Activated T-cell treated with anti-CD3 and anti-CD28 coated beads, Interleukin-2, amount 50 U/mL, for 24 hours (primary cell): ENCODE data around the gene RBCK1.
A peak's percentile ranks its signal among the peaks of the same experiment; 100 is the strongest.
"Not testable (repeated sequence)": the region's sequence is repeated elsewhere in the genome, so short reads cannot be mapped to it uniquely, and the experiment has no call there.

Source experiments
- DNase-seq: peaks from one replicate; pipeline ENCODE4 v3.0.0-alpha.2; 2020
- H3K27ac Mint-ChIP-seq: 2 replicates; pipeline ENCODE4 v1.8.0; 2020; ENCODE audit warnings: mild to moderate bottlenecking, mixed read lengths
- H3K27me3 Mint-ChIP-seq: 2 replicates; pipeline ENCODE4 v1.8.0; 2020; ENCODE audit warnings: mixed read lengths
- H3K36me3 Mint-ChIP-seq: 2 replicates; pipeline ENCODE4 v1.8.0; 2020; ENCODE audit warnings: low read depth, mixed read lengths
- H3K4me1 Mint-ChIP-seq: 2 replicates; pipeline ENCODE4 v1.8.0; 2020; ENCODE audit warnings: low read depth, mixed read lengths
- H3K4me3 Mint-ChIP-seq: 2 replicates; pipeline ENCODE4 v1.8.0; 2020; ENCODE audit warnings: mild to moderate bottlenecking, moderate library complexity, mixed read lengths
- H3K9me3 Mint-ChIP-seq: 2 replicates; pipeline ENCODE4 v1.8.0; 2020; ENCODE audit warnings: mixed read lengths

RBCK1 gene

GRCh38 chr20:440636-441035 lies 32.5 kb downstream of the RBCK1 start:
- no peak overlapping the region for H3K27ac Mint-ChIP-seq
- no peak for DNase-seq
- no peaks in the 10 kb centered on the region for H3K27me3 Mint-ChIP-seq
- H3K9me3 Mint-ChIP-seq, result no peaks in the 10 kb centered on the region
- peaks cover 52% of the 10 kb centered on the region for H3K4me1 Mint-ChIP-seq
- no peak overlapping the region for H3K4me3 Mint-ChIP-seq
- H3K36me3 Mint-ChIP-seq, result peaks cover 98% of the 10 kb centered on the region

DNA sequence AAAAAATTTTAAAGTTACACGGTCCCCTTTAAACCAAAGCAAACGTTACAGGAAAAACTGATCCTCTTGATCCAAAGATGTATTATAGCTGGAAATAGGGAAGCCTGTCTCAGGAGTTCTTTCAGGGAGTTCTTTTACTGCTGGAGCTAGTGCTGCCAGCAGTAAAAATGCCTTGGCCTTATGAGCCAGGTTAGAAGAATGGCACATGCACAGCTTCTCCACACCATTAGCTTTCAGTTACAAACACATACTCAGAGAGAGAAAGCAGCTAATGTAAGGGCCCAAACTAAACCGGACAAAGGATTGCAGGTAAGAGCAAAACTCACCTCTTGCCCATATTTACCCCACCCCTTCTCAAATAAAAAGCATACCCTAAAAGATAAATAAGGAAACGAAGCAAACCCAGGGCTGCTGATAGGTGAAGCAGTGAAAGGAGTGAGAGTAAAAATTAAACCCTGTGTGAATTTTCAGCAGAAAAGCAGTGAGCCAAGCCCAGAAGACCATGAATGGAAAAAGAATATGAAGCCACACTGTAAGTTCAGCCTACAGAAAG lies 35.2 kb downstream of the RBCK1 start:
- Mint-ChIP-seq H3K36me3 (peaks cover 91% of the 10 kb centered on the region), H3K4me1 (peaks cover 43% of the 10 kb centered on the region), H3K4me3 (no peak overlapping the region), H3K27ac (no peak overlapping the region), H3K27me3 (no peaks in the 10 kb centered on the region), H3K9me3 (no peaks in the 10 kb centered on the region)
- no peak for DNase-seq

- Mint-ChIP-seq H3K4me1 (peaks cover 35% of the 10 kb centered on the region), H3K4me3 (no peak overlapping the region), H3K36me3 (peaks cover 83% of the 10 kb centered on the region), H3K27me3 (no peaks in the 10 kb centered on the region), H3K27ac (no peak overlapping the region), H3K9me3 (no peaks in the 10 kb centered on the region)
- DNase-seq, result no peak
Observed at GRCh38 chr20:444117-444516, 36.0 kb downstream of the RBCK1 start.

DNA sequence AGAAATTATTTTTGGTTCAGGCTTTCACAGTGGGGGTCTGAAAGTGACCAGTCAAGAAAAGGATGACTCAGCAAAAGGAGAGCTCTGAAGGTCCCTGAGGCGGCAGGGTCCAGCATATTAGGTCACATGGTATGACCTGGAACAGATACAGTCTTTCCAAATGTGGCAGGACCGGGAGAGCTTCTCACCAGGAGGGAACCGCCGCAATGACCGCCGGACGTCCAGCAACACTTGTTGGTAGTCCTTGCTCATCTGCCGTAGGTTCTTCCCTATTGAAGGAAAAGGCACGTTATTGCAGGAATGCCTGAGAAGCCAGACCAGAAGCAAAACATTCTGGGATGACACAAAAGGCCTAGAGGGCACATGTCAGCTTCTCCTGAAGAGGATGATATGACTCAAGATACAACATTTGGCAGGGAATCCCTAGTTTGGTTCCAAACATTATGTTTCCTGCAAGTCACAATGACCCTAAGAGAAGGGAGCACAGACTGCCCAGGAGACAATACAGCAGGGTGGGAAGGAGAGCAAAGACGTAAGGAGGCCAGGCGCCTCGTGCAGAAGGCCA lies 36.8 kb downstream of the RBCK1 start:
- Mint-ChIP-seq H3K36me3 (peaks cover 80% of the 10 kb centered on the region), H3K27me3 (no peaks in the 10 kb centered on the region), H3K9me3 (no peaks in the 10 kb centered on the region), H3K27ac (peak overlapping the region; percentile 26), H3K4me3 (no peak overlapping the region), H3K4me1 (peaks cover 32% of the 10 kb centered on the region)
- DNase-seq, result no peak

DNA sequence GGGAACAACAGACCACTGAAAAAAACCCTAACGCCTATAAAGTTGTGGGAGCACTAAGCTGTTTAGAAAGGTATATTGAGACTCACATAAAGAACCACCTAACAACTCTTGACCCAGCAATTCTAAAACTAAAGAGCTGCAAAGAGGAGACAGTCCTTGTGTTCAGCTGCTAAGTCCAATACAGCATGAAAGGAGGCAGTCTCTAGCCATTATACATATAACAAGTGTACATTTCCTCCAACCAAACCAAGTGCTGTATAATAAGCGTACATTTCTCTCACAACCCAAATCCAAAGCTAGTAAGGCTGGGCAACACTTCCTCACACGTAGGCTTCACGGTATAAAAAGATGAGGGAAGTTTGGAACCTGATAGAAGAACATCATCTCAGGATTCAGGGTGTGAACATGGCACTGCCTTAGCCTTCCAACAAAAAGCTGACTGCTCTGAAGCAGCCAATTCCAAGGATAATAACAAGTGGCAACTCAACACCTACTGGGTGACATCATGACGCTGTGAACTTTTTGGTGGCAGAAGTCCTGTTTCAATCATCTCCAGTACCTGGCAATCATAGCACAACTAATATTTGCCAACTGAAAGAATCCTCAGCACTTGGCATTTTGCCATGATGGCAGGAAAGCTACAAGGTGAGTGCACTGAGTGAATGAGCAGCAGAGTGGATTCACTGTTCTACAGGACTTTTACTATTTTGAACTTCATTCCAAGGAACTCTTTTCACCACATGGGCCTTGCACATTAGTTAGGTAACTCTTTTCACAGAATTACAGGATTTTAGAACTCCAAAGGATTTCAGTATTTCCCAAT lies 37.6 kb downstream of the RBCK1 start:
- Mint-ChIP-seq H3K27ac (peak overlapping the region; percentile 26), H3K4me3 (no peak overlapping the region), H3K9me3 (no peaks in the 10 kb centered on the region)

GRCh38 chr20:452021-452420 lies 43.9 kb downstream of the RBCK1 start:
- H3K9me3 Mint-ChIP-seq, H3K27me3 Mint-ChIP-seq, H3K27ac Mint-ChIP-seq, H3K4me3 Mint-ChIP-seq, DNase-seq: not testable (repeated sequence)
- H3K36me3 Mint-ChIP-seq, result peaks cover 37% of the 10 kb centered on the region
- H3K4me1 Mint-ChIP-seq, result peaks cover 33% of the 10 kb centered on the region

More for the DNA sequence above, 37.6 kb downstream of the RBCK1 start:
- Mint-ChIP-seq H3K36me3 (peaks cover 74% of the 10 kb centered on the region), H3K27me3 (no peaks in the 10 kb centered on the region), H3K4me1 (peaks cover 30% of the 10 kb centered on the region)
- no peak for DNase-seq

GRCh38 chr20:454951-455350 lies 46.9 kb downstream of the RBCK1 start:
- H3K4me1 Mint-ChIP-seq, result peaks cover 47% of the 10 kb centered on the region
- no peak overlapping the region for H3K27ac Mint-ChIP-seq
- no peaks in the 10 kb centered on the region for H3K9me3 Mint-ChIP-seq
- no peak for DNase-seq
- H3K27me3 Mint-ChIP-seq, result no peaks in the 10 kb centered on the region
- H3K36me3 Mint-ChIP-seq, result peaks cover 44% of the 10 kb centered on the region
- no peak overlapping the region for H3K4me3 Mint-ChIP-seq

GRCh38 chr20:458776-459175 lies 50.7 kb downstream of the RBCK1 start:
- Mint-ChIP-seq H3K27ac (peak overlapping the region; percentile 27), H3K4me3 (peak overlapping the region; percentile 8), H3K27me3 (no peaks in the 10 kb centered on the region), H3K36me3 (peaks cover 40% of the 10 kb centered on the region), H3K4me1 (peaks cover 59% of the 10 kb centered on the region), H3K9me3 (no peaks in the 10 kb centered on the region)
- no peak for DNase-seq

- no peaks in the 10 kb centered on the region for H3K9me3 Mint-ChIP-seq
- peaks cover 54% of the 10 kb centered on the region for H3K4me1 Mint-ChIP-seq
- peaks cover 35% of the 10 kb centered on the region for H3K36me3 Mint-ChIP-seq
- H3K27me3 Mint-ChIP-seq, result no peaks in the 10 kb centered on the region
- H3K4me3 Mint-ChIP-seq, result peak overlapping the region; percentile 95
- DNase-seq, result no peak
- peak overlapping the region; percentile 76 for H3K27ac Mint-ChIP-seq
Observed at GRCh38 chr20:460180-460579, 52.1 kb downstream of the RBCK1 start.

- no peak for DNase-seq
- H3K4me3 Mint-ChIP-seq, result peak overlapping the region; percentile 95
- H3K4me1 Mint-ChIP-seq, result peaks cover 54% of the 10 kb centered on the region
- H3K9me3 Mint-ChIP-seq, result no peaks in the 10 kb centered on the region
- H3K36me3 Mint-ChIP-seq, result peaks cover 35% of the 10 kb centered on the region
- H3K27me3 Mint-ChIP-seq, result no peaks in the 10 kb centered on the region
- H3K27ac Mint-ChIP-seq, result peak overlapping the region; percentile 76
Observed at GRCh38 chr20:460707-461106, 52.6 kb downstream of the RBCK1 start.

GRCh38 chr20:461254-462198 lies 53.4 kb downstream of the RBCK1 start:
- peak overlapping the region; percentile 96 for H3K27ac Mint-ChIP-seq
- DNase-seq, result no peak
- H3K4me3 Mint-ChIP-seq, result peak overlapping the region; percentile 95
- peaks cover 31% of the 10 kb centered on the region for H3K36me3 Mint-ChIP-seq
- no peaks in the 10 kb centered on the region for H3K27me3 Mint-ChIP-seq
- peaks cover 50% of the 10 kb centered on the region for H3K4me1 Mint-ChIP-seq
- no peaks in the 10 kb centered on the region for H3K9me3 Mint-ChIP-seq

DNA sequence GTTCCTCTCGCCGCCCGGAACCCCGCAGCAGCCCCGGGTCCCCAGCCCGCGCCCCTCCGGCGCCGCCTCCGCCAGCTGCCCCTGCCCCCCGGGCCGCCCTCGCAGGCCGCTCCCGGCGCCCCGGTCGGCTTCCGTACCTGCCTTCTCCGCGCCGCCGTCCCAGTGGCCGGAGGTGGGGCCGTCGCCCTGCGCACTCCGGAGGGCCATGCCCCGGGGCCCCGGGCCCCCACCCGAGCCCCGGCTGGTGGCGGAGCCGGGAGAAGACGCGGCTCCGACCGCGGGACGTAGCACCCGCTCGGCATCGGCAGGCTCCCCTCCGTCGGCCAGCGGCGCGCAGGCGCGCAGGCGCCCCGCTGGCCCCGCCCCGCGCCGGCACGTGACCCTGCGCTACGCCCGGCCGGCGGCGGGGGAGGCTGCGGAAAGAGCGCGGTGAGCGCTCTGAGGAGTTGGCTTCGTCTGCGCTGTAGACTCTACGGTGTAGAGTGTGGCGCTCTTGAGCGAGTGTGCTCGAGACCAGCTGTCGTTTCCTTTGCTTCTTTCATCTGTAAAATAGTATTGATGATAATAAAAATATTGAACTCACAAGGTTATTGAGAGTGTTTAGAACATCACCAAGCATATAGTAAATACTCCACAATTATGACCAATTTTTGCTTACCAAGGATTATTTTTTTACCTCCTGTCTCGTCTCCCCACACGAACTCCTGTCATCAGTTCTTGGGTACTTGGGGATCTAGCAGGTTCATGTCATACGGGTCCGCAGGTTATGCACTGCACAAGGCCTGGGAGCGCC lies 54.3 kb downstream of the RBCK1 start, which contains the start of gene TBC1D20:
Gene TBC1D20 (minus strand): TSS at position 335 of the 793 bp plus-strand sequence. CDS start 128 bp downstream, at position 207.
- peaks cover 47% of the 10 kb centered on the region for H3K4me1 Mint-ChIP-seq

GRCh38 chr20:467755-468154 lies 59.7 kb downstream of the RBCK1 start:
- Mint-ChIP-seq H3K36me3 (peaks cover 3% of the 10 kb centered on the region), H3K27ac (no peak overlapping the region), H3K27me3 (no peaks in the 10 kb centered on the region), H3K4me1 (peaks cover 6% of the 10 kb centered on the region), H3K4me3 (no peak overlapping the region), H3K9me3 (no peaks in the 10 kb centered on the region)
- DNase-seq, result no peak

More for the DNA sequence above, 54.3 kb downstream of the RBCK1 start, which contains the start of gene TBC1D20:
- peaks cover 29% of the 10 kb centered on the region for H3K36me3 Mint-ChIP-seq
- peak within 1 kb of the TSS; percentile 96 for H3K27ac Mint-ChIP-seq
- H3K9me3 Mint-ChIP-seq, result no peaks in the 10 kb centered on the region
- DNase-seq, result peak; percentile 90
- H3K27me3 Mint-ChIP-seq, result no peaks in the 10 kb centered on the region
- peak within 1 kb of the TSS; percentile 95 for H3K4me3 Mint-ChIP-seq
